Epithelial cell of proximal tubule (primary cell): ENCODE results near the gene TAS2R14. TPM values are rescaled to one million over a fixed set of nuclear protein-coding genes. Genes with fewer than 3 reads are reported as not detected.

Experiments used
- DNase-seq: peaks from one replicate; pipeline ENCODE4 v3.0.0-alpha.2; 2011; ENCODE audit warnings: low read depth
- H3K4me3 ChIP-seq: 2 replicates; pipeline ENCODE4 v1.5.1; 2011; ENCODE audit warnings: low read depth, mild to moderate bottlenecking, low read length
- total RNA-seq: library from RNA; depleted of rRNA; stranded (reverse); fragments of >200 nt; gene quantifications from 2 replicates; pipeline ENCODE4 v1.2.3, GENCODE V29; 2015
- TF ChIP-seq, protein P1 (sequence below): conservative IDR thresholded peaks from 2 replicates; pipeline ENCODE4 v1.5.1; 2012; ENCODE audit warnings: low read depth, mild to moderate bottlenecking, low read length

The TAS2R14 gene
- total RNA-seq, 1 donor from 2014 or later: 0.06 TPM

- H3K4me3 ChIP-seq: no peak overlapping the region
- no peak for DNase-seq
- TF ChIP-seq, protein P1, sequence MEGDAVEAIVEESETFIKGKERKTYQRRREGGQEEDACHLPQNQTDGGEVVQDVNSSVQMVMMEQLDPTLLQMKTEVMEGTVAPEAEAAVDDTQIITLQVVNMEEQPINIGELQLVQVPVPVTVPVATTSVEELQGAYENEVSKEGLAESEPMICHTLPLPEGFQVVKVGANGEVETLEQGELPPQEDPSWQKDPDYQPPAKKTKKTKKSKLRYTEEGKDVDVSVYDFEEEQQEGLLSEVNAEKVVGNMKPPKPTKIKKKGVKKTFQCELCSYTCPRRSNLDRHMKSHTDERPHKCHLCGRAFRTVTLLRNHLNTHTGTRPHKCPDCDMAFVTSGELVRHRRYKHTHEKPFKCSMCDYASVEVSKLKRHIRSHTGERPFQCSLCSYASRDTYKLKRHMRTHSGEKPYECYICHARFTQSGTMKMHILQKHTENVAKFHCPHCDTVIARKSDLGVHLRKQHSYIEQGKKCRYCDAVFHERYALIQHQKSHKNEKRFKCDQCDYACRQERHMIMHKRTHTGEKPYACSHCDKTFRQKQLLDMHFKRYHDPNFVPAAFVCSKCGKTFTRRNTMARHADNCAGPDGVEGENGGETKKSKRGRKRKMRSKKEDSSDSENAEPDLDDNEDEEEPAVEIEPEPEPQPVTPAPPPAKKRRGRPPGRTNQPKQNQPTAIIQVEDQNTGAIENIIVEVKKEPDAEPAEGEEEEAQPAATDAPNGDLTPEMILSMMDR: no peak
Measured at GRCh38 chr12:10896854-10897253, 42.2 kb downstream of the TAS2R14 start.

DNA sequence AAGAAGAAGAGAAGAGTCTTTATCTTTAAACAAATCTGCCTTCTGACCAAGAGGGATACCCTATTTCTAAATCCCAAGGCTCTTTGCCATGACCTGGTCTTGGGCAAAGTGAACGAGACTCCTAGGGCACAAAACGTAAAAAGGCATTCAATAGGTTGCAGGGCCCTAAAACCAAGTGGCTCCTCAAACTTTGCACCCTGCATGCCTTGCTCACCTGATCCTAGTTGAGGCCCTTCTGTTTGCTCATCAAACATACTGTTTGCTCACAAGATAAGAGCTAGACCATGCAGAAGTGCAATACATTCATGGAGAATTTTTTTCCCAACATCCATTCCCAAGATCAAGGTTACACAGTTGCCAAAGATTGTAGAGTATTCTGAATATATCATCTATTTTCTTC is 47.1 kb downstream of the TAS2R14 start:
- no peak for DNase-seq
- H3K4me3 ChIP-seq: no peak overlapping the region
- TF ChIP-seq, protein P1: no peak

DNA sequence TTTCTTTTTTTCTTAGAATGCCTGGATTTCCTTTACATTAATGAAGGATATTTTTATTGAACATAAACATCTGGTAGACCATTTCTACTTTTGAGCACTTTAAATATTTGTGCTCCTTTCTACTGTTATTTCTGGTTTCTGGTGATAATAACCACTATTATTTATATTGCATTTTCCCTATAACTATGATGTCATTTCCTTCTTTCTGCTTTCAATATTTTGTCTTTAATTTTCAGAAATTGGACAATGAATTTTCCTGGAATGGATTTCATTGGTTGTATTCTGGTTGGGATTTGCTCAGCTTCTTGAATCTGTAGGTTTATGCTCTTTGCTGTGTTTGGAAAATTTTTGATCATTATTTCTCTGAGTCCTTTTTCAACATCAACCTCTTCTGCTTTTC is 49.8 kb downstream of the TAS2R14 start:
- no peak for DNase-seq
- TF ChIP-seq, protein P1: no peak
- H3K4me3 ChIP-seq: no peak overlapping the region

Other genes with a start within 250 kb of the TAS2R14 start
- 202 and 245 TPM in 2 replicates for gene YBX3, start 215.9 kb downstream of the TAS2R14 start, total RNA-seq
- not detected in 2 replicates for gene TAS2R7, start 136.6 kb downstream of the TAS2R14 start, total RNA-seq
- gene TAS2R8, start 132.0 kb downstream of the TAS2R14 start, total RNA-seq: not detected in 2 replicates
- gene TAS2R9, start 129.1 kb downstream of the TAS2R14 start, total RNA-seq: not detected in 2 replicates
- gene TAS2R10, start 112.9 kb downstream of the TAS2R14 start, total RNA-seq: 0.14 TPM in 1 of 2 replicates, not detected in the other
- gene PRR4, start 89.8 kb downstream of the TAS2R14 start, total RNA-seq: 0.29 and 1.2 TPM in 2 replicates
- 4.3 and 9.1 TPM in 2 replicates for gene PRH1, start 55.0 kb downstream of the TAS2R14 start, total RNA-seq
- gene TAS2R13, start 29.7 kb downstream of the TAS2R14 start, total RNA-seq: 0.29 and 1.6 TPM in 2 replicates
- not detected in 2 replicates for gene PRH2, start 10.0 kb downstream of the TAS2R14 start, total RNA-seq
- gene TAS2R50, start 47.6 kb upstream of the TAS2R14 start, total RNA-seq: not detected in 2 replicates
- gene TAS2R20, start 59.0 kb upstream of the TAS2R14 start, total RNA-seq: 0.36 and 0.58 TPM in 2 replicates
- gene TAS2R19, start 83.4 kb upstream of the TAS2R14 start, total RNA-seq: not detected in 2 replicates
- gene TAS2R31, start 92.1 kb upstream of the TAS2R14 start, total RNA-seq: 0.65 TPM in 1 of 2 replicates, not detected in the other
- 0.17 TPM in 1 of 2 replicates, not detected in the other for gene TAS2R46, start 123.0 kb upstream of the TAS2R14 start, total RNA-seq
- gene TAS2R43, start 153.1 kb upstream of the TAS2R14 start, total RNA-seq: not detected in 2 replicates
- gene TAS2R30, start 195.4 kb upstream of the TAS2R14 start, total RNA-seq: 0.07 and 0.12 TPM in 2 replicates
- gene SMIM10L1, start 231.9 kb upstream of the TAS2R14 start, total RNA-seq: 7.8 and 9.3 TPM in 2 replicates
- not detected in 2 replicates for gene TAS2R42, start 247.7 kb upstream of the TAS2R14 start, total RNA-seq